Type B pancreatic cell (in vitro differentiated cells): Measurements from ENCODE around the gene STEAP1B. TPM values are rescaled to one million over a fixed set of nuclear protein-coding genes. Genes with fewer than 3 reads are reported as not detected.

ENCODE experiments used
- DNase-seq: peaks from one replicate; pipeline ENCODE4 v3.0.0; 2021; ENCODE audit warnings: mixed read lengths; ENCODE audit not compliant: unreplicated experiment; ENCODE audit errors: extremely low spot score
- H3K27ac Mint-ChIP-seq: 2 replicates; pipeline ENCODE4 v1.8.0; 2021; ENCODE audit warnings: mild to moderate bottlenecking, mixed read lengths
- H3K27me3 Mint-ChIP-seq: 2 replicates; pipeline ENCODE4 v1.8.0; 2021; ENCODE audit warnings: mixed read lengths
- H3K36me3 Mint-ChIP-seq: 2 replicates; pipeline ENCODE4 v1.8.0; 2021; ENCODE audit warnings: mixed read lengths
- H3K4me1 Mint-ChIP-seq: one replicate; pipeline ENCODE4 v1.8.0; 2021; ENCODE audit warnings: mixed read lengths; ENCODE audit not compliant: unreplicated experiment
- H3K4me3 Mint-ChIP-seq: 2 replicates; pipeline ENCODE4 v1.8.0; 2021; ENCODE audit warnings: mild to moderate bottlenecking, mixed read lengths
- H3K9me3 Mint-ChIP-seq: 2 replicates; pipeline ENCODE4 v1.8.0; 2021; ENCODE audit warnings: mixed read lengths
- CTCF ChIP-seq: fragments of 200-600 bp; sonication (generic); conservative IDR thresholded peaks from 2 replicates; pipeline ENCODE4 v1.5.0; 2021; ENCODE audit warnings: antibody characterized with exemption, mild to moderate bottlenecking
- total RNA-seq: library from RNA; stranded (reverse); gene quantifications from 2 replicates; pipeline ENCODE4 v1.2.1, GENCODE V29; 2021; ENCODE audit warnings: low replicate concordance

Gene STEAP1B
- total RNA-seq, 1 donor from 2014 or later = 2.0 TPM

DNA sequence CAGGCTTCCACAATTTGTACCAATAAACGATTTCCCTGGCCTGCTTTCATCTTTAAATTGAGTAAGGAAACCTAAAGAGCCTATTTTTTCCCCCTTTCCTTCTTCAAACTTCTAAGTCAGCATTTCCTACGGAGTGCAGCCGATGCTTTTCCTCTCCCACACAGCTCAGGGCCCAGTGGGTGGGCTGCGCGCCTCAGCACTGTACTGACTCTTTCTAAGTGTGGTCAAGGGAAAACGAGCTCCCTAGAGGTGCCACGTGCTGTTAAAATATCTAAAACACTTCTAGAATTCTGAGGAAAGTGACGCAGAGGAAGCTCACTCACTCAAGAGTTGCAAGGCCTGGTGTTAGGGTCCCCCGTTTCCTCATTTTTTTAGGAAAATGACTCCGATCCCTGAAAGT is 29.0 kb downstream of the STEAP1B start:
- Mint-ChIP-seq H3K27me3 (no peaks in the 10 kb centered on the region), H3K9me3 (no peaks in the 10 kb centered on the region), H3K36me3 (no peaks in the 10 kb centered on the region), H3K27ac (no peak overlapping the region), H3K4me3 (no peak overlapping the region), H3K4me1 (peaks cover 5% of the 10 kb centered on the region)
- DNase-seq = no peak
- no peak for TF ChIP-seq CTCF

- no peak overlapping the region for H3K27ac Mint-ChIP-seq
- DNase-seq = no peak
- TF ChIP-seq CTCF = no peak
- no peaks in the 10 kb centered on the region for H3K36me3 Mint-ChIP-seq
- no peaks in the 10 kb centered on the region for H3K27me3 Mint-ChIP-seq
- H3K4me3 Mint-ChIP-seq = no peak overlapping the region
- peaks cover 5% of the 10 kb centered on the region for H3K4me1 Mint-ChIP-seq
- no peaks in the 10 kb centered on the region for H3K9me3 Mint-ChIP-seq
Observed at GRCh38 chr7:22469371-22470143, 30.4 kb downstream of the STEAP1B start.

DNA sequence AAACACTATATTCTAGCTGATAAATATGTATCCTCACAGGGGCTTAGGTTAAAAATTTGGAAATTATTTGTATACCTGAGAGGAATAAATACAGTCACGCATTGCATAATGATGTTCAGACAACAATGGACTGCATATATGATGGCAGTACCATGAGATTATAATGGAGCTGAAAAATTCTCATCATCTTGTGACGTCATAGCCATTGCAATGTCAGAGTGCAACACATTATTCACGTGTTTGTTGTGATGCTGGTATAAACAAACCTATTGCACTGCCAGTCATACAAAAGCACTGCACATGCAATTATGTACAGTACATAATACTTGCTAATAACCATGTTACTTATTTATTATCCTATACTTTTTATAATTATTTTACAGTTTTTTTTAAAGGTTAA is 31.4 kb downstream of the STEAP1B start:
- Mint-ChIP-seq H3K9me3 (no peaks in the 10 kb centered on the region), H3K4me3 (no peak overlapping the region), H3K27me3 (no peaks in the 10 kb centered on the region), H3K36me3 (no peaks in the 10 kb centered on the region), H3K27ac (no peak overlapping the region), H3K4me1 (peaks cover 5% of the 10 kb centered on the region)
- no peak for TF ChIP-seq CTCF
- no peak for DNase-seq

GRCh38 chr7:22464299-22464698 is 35.7 kb downstream of the STEAP1B start:
- no peaks in the 10 kb centered on the region for H3K4me1 Mint-ChIP-seq
- no peaks in the 10 kb centered on the region for H3K36me3 Mint-ChIP-seq
- no peak overlapping the region for H3K27ac Mint-ChIP-seq
- no peak overlapping the region for H3K4me3 Mint-ChIP-seq
- no peaks in the 10 kb centered on the region for H3K9me3 Mint-ChIP-seq
- TF ChIP-seq CTCF = no peak
- H3K27me3 Mint-ChIP-seq = no peaks in the 10 kb centered on the region
- no peak for DNase-seq

DNA sequence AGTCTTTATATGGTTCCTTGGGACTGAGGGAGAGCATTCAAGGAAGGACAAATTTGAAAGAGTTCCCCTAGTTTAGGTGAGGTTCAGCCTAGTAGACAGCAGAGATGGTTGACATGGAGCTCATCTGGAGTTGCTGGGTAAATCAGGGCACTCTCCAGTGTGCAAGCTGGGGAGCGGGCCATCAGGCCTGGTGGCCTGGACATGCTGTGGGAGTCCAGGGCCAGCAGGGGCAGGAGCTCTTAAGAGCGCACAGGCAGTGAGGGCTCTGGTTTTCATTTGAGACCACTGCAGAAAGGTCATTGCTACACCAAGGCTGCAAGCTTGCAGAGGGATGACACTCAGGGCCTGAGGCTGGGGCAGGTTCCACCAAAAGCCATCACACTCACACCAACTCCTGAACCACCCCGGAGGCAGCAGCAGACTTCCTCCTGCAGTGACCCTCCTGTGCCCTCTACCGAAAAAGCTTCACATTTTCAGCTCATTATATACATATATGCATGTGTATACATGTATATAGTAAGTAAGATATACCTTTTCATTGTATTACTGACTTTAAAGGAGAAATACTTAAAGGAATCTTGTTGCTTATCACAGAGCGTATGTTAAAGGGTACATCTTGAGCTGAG is 39.5 kb downstream of the STEAP1B start:
- Mint-ChIP-seq H3K4me3 (no peak overlapping the region), H3K4me1 (no peaks in the 10 kb centered on the region), H3K27me3 (no peaks in the 10 kb centered on the region), H3K27ac (no peak overlapping the region), H3K36me3 (no peaks in the 10 kb centered on the region), H3K9me3 (no peaks in the 10 kb centered on the region)
- no peak for DNase-seq
- no peak for TF ChIP-seq CTCF
